Effector CD4-positive, alpha-beta T cell (primary cell): ENCODE data around the gene DZANK1.
"Not testable (repeated sequence)": the region's sequence is repeated elsewhere in the genome, so short reads cannot be mapped to it uniquely, and the experiment has no call there.

ENCODE experiments used
- DNase-seq: peaks from one replicate; pipeline ENCODE4 v3.0.0-alpha.2; 2020
- total RNA-seq: gene quantifications from one replicate; lab custom pipeline; 2026; lab: John Stamatoyannopoulos, UW

DZANK1 gene
- total RNA-seq: 6.6 reads per million, percentile 24 among the genes with 10 or more reads in this experiment

DNA sequence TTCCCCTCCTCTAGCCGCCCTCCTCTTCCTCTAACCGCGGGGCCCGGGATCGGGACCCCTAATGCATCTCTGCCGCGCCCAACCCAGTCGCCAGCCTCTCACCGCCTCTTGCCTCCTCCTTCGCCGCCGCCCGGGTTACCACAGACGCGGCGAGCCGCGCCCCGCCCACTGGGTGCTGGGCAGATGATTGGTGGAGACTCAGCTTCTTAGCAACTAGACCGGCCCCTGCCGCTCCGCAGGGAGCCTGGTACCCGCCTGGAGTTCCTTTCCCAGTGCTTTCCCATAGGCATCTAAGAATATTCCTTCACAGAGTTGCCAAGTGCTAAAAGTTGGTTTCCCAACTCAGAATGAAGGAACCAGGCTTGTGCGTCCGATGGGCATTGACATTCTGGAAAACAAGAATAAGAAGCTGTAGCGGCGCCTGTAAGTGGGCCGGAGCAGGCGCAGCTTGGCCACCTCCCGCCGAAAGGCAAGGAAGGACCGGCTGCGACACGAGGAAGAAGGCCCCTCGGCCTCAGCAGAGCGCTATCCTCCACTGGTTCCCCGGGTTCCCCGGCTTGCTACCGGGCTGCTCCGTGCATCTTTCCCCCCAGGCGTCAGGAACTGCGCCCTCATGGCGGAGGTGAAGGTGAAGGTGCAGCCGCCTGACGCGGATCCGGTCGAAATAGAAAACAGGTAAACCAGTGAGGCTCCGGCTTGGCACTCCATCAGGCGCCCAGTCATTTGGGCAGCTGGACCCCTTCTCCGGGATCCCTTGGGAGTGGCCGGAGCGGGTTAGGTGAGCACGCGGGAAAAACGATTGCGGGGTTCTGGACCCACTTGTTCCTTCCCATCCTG is at the start of gene DZANK1, which contains the start of gene POLR3F:
TSS of gene DZANK1 (minus strand) at position 137 of the 837 bp plus-strand sequence. CDS start 1,672 bp downstream, outside the sequence.
TSS of gene POLR3F (plus strand) at position 497 of the 837 bp plus-strand sequence. CDS start at position 614, 117 bp downstream.
- peak; percentile 87 for DNase-seq

DNA sequence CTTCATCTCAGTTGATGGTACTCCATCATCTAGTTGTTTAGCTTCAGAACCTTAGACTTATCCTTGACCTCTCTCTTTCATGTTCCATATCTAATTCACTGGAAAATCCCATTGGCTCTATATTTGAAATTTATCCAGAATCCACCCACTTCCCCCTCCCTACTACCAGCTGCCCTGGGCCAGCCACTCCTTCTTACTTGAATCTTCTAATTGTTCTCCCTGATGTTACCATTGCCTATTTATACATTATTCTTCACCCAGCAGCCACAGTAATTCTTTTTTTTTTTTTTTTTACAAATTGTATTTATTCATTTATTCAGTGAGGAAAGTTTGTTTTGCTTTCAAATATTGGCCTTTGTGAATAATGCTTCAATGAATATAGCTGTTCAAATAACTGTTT is 49.1 kb upstream of the DZANK1 start:
- DNase-seq: no peak

DNA sequence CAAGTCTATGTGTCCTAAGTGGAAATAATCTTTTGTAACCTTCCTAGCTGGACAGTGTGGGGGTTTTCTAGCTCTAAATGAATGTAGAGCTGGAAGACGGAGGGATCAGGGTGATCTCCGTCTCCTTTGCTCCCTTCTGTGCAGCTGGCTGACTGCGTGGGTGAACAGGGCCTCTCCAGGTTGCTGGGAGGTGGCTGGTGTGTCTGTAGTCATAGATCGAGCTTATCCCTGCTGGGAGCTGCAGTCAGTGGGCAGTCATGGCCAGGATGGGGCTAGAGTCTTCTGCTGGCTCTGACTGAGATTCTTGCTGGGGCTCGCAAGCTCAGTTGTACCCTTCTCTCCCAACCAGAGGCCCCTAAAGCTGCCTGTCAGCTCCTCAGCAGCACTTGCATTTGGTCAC is 47.3 kb upstream of the DZANK1 start:
- DNase-seq: no peak

DNA sequence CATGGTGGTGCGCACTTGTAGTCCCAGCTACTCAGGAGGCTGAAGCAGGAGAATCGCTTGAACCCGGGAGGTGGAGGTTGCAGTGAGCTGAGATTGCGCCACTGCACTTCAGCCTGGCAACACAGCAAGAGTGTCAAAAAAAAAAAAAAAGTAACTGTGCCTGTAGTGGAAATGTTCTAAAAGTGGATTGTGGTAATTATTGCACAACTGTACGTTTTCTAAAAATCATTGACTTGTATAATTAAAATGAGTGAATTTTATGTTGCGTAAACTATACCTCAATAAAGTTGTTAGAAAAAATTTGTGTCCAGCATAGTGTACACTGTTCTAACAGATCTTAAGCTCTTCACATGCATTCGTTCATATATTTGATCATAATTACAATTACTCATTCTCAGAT is 46.4 kb upstream of the DZANK1 start:
- no peak for DNase-seq

DNA sequence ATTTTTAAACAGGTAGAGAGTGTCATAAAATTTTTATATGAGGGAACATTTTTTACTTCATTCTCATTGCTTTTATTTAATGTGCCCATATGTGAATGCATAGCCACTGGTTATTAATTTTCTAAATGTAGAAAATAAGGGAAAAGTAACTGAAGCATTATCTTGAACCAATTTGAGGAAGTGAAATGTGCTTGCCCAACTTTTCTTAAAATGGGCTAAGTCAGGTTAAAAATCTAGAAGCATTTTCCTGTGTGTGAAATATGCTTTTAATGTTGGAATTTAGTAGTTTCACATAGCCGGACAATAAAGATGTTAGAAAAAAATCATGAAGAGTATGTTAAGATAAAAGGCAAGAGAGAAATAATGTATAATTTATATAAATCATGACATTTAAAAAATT is 44.7 kb upstream of the DZANK1 start:
- no peak for DNase-seq

DNA sequence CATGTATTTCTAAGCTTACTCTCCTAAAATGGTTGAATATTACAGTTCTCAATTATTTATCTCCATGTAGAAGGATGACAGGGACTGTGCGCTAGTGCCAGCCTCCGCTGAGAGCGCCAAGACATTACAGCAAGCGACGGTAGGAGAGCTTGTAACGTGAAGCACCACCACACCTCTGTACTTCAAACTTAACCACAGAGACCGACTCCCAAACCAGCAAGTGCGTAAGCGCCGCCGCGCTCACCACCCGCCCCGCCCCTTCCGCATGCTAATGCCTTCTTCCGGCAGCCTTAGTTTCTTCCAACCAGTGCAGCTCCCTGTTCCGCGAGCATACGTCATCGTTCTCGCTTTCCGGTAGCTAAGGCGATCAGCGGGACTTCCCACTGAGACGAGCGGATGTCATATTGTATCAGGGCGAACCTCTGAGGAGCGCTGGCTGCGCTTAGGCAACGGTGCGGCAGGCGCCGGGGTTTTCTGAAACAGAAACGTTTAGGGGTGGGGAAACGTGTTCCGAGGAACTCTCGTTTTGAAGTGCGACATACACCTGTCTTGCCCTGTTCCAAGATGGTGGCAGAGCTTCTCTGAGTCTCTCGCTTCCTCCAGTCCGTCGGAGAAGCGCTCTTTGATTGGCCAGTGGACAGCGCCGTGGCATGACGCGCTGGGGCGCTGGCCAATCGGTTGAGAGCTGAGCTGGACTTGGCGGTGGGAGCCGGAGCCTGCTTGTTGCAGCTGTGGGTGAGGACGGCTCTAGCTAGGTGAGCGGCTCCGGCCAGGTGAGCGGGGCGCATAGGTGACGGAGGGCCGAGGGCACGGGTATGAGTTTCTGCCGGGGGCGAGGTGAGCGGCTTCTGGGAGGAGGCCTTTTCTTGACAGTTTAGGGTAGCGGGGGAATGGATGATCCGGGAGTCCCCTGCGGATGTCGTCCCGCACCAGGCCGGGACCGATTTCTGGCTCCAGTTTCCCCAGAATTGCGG is 40.7 kb upstream of the DZANK1 start, which contains the start of gene SEC23B:
TSS of gene SEC23B (plus strand) at position 723 of the 974 bp plus-strand sequence. CDS start 2,896 bp downstream, outside the sequence.
- peak; percentile 97 for DNase-seq

DNA sequence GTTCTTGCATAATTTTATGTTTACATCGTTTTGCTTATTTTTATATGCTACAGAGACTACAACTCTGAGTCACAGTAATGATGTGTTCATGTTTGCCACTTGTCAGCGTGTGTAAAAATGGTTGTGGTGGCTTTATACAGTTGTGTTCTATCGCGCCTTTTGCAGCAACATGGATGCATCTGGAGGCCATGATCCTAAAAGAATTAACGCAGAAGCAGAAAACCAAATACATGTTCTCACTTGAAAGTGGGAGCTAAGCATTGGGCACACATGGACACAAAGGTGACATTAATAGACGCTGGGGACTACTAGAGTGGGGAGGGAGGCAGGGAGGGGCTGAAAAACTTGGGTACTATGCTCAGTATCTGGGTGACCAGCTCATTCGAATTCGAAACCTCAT is 39.9 kb upstream of the DZANK1 start:
- peak; percentile 8 for DNase-seq

DNA sequence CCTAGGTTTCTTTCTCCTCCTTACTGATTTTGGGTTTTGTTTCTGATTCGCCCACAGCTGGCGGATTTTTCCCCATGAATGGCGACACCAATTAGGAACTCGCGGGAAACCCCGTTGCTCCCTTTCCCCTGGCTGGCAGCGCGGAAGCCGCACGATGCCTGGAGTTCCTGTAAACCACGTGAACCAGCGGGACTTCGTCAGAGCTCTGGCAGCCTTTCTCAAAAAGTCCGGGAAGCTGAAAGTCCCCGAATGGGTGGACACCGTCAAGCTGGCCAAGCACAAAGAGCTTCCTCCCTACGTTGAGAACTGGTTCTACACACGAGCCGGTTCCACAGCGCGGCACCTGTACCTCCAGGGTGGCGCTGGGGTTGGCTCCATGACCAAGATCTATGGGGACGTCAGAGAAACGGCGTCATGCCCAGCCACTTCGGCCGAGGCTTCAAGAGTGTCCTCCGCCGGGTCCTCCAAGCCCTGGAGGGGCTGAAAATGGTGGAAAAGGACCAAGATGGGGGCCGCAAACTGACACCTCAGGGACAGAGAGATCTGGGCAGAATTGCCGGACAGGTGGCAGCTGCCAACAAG is 37.7 kb upstream of the DZANK1 start:
- DNase-seq: no peak

DNA sequence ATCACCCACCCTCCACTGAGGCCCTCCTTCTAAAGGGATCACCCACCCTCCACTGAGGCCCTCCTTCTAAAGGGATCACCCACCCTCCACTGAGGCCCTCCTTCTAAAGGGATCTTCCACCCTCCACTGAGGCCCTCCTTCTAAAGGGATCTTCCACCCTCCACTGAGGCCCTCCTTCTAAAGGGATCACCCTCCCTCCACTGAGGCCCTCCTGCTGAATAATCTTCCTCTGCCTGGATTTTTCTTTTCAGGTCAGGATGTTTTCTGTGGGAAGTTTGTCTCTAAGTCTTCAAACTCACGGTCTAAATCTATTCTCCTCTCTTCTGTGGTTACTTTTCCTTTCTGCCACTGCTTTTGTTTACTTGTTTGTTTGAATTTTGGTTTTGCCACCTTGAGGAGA is 34.8 kb upstream of the DZANK1 start:
- DNase-seq: not testable (repeated sequence)

DNA sequence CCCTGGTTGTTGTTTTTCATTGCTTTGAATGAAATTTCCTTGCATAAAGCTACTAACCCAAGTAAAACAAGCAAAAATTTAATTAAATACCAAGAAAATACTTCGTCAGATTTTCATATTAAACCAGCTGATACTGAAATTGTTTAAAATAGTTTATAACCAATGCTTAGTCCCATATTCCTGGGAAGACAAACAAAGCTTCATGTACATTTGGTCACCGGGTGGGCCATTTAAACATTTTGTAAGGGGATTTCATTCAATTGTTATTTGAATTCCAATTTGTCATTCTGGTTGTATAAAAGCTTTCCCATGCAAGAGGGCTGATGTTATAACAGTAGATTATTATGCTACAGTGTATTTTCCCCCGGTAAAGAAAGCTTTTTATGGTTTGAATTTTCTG is 30.8 kb upstream of the DZANK1 start:
- no peak for DNase-seq

DNA sequence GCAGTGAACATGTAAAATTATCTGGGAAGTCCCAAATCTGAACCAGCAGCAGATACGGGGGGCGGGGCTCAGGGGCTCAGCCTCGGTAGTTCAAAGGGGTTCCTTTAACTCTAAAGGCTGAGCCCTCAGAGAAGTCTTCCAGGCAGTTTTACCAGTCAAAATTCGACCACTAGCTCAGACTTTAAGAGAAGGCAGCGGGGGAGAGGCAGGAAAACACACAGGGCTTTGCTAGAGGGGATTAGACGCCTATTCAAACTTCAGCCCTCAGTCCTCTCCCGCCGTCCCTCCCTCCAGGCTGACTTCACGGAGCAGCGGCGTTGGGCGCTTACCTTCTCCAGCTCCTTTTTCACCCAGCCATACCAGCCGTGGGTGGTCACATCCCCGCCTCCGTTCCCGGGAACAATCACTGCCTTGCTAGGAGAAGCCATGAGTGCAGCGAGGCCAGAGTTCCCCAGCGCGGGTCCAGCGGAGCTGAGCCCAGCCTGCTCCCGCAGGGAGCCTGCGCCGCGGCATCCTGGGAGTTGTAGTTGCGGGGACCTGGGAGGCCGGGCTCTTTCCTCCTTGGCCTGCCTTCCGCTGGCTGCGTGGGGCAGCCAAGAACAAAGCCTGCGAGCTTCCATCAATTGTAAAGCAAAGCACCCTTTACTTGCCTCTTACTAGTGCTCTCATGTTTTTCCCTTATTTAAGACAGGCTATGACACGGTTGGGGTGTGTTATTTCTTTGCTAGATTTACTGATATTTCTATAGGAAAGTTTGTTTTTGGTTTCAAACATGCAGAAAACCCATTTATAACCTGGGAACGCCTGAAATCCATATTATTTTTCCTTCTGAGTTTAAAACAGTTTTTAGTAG is 30.1 kb upstream of the DZANK1 start, which contains the start of gene RBBP9:
TSS of gene RBBP9 (minus strand) at position 486 of the 853 bp plus-strand sequence. CDS start at position 428, 58 bp downstream.
- peak; percentile 63 for DNase-seq

DNA sequence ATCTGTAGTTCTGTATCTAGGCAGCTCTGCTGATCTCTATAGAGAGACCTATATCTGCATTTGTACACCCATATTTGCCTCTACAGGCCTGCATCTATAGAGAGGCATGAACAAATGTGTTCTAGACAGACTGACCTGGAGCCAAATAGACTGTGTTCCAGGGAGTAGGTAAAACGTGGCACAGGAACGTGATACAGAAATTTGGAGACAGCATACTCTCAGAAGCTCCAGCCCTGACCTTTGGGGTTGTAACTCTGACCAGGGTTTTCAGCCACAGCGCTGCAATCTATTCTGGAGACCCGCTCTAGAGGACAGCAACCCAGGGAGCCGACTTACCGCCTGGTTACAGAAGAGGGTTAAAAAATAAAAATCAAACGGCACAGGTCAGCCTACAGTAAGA is 29.2 kb upstream of the DZANK1 start:
- no peak for DNase-seq

DNA sequence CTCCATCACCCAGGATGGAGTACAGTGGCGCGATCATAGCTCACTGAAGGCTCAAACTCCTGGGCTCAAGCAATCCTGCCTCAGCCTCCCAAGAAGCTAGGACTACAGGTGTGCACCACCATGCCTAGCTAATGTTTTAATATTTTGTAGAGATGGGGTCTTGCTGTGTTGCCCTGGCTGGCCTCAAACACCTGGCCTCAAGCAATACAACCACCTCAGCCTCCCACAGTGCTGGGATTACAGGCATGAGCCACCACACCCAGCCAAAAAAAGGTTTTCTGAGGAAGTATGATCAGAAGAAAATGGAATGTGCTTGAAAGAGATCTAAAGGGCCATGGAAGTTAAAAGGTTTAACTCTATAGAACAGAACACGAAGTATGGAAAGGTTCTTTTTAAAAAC is 21.5 kb upstream of the DZANK1 start:
- no peak for DNase-seq

DNA sequence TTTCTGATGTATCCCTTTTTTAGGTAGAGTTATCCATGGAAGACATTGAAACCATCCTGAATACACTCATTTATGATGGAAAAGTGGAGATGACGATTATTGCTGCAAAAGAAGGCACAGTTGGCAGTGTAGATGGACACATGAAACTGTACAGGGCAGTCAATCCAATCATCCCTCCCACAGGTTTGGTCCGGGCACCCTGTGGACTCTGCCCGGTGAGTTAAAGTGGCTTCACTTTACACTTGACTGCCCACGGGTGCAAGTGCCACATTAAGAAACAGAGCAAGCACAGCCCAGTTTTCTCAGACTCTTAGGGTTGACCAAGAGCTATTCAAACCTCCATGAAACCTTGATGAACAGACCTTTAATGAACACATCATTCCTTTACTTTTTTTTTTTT is 14.8 kb upstream of the DZANK1 start:
- DNase-seq: no peak

DNA sequence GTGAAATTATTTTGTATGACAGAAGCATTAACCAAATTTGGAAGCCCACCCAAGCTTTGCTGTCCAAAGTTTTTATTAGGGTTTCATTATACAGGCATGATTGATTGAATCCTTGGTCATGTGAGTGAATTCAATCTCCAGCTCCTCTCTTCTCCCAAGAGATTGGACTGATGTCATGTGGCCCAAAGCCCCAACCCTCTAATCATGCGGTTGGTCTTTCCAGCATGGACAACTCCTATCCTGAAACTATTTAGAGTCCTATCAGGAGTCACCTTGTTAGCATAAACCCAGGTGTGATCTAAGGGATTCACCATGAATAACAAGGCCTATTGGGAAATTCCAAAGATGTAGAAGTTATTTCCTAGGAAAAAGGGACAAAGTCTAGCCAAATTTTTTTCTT is 11.0 kb upstream of the DZANK1 start:
- no peak for DNase-seq

DNA sequence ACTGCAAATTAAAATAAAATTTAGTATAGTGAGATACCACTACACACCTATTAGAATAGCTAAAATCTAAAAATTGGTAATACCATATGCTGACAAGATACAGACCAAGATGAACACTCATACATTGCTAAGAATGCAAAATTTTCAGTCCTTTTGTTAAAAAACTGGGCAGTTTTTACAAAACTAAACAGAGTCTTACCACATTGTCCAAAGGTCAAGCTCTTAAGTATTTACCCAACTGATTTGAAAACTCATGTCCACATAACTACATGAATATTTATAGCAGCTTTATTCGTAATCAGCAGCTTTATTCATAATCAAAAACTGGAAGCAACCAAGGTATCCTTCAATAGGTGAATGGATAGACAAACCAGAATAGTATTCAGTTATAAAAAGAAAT is 10.4 kb upstream of the DZANK1 start:
- no peak for DNase-seq

DNA sequence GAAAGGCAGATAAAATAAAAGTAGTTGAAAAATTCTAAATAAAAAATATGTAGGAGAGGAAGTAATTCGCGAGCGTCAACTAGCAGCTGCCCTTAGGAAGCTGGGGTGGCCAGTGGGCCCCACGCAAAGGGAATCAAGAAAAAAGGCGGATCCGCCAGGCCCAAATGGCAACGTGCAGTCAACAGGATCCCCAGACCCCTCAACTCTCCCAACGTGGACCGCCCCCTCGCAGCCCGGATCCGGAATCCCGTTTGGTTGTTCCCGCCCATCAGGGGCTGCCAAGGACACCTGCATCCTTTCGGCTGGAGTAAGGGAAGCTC is 296 bp downstream of the DZANK1 start:
- no peak for DNase-seq

DNA sequence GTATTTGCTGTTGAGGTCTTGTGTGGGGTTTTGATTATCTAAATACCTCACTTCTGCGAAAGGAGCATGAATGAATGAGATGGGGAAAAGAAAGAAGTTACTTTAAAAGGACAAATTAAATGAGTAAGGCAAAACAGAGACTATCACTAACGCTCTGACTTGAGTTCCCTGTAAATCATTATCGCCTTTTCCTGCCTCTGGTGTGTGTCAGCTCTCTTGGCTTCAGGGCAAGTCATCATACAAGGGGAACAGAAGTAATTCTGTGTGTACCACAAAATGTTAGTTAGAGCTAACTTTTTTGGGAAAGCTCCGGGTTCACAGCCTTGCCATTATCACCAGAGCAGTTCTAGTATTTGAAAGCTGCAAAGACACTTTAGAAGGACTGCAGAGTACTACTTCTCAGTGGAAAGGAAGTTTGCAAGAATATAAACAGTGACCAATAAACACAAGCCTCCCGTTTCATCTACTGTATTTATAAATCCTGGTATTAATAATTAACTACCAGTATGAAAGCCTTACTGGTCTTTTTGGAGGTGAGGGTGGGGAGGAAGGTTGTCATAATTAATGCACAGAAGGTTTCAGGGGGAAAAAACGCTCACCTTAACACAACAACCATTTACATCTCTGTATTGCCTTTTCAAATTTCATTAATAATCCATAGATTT is 1.2 kb downstream of the DZANK1 start:
- no peak for DNase-seq

DNA sequence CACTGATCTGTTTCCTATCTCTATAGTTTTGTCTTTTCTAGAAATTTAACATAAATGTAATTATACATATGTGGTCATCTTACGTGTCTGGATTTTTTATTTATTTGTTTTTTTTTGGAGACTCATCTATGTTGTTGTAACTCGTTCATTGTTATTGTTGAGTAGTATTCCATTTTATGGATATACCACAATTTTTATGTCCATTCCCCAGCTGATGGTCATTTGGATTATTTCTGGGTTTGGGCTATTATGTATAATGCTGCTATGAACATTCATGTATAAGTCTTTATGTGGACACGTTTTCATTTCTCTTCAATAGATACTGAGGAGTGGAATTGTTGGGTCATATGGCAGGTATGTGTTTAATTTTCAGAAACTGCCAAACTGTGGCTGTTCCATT is 10.2 kb downstream of the DZANK1 start:
- DNase-seq: no peak

DNA sequence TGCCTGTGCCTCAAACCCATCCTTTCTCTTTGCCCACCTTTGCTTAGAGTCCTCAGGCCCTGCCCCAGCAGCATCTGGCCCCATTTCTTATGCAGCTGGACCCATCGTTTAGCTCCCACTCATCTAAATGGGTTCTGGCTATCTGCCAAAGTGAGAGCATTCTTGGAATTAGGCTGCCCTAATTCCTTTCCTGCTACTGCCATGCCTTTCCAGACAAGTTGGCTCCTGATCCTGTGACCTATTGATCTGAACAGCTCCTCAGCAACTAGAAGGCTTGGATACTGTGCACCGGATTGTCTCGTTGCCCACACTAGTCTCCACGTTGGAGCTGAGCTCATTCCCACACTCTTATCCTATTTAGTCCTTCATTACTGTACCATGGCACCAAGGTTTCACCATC is 22.9 kb downstream of the DZANK1 start:
- no peak for DNase-seq

DNA sequence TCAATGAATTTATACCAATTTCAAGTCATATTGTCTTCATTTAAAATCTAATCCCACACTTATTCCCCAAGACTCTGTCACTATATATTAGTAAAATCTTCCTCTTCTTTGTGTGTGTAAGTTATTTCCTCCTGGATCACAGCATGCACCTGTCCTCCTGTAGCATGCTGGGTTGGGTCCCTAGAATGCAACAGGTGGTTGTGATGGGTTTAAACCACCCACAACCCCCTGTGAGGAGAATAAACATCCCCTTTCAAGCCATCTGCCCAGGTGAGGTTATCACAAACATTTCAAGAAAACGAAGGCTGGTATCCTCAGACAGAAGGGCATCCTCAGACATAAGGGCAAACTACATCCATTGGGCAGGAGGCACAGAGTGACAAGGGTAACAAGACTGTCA is 26.4 kb downstream of the DZANK1 start:
- DNase-seq: no peak
